ENCODE results near the gene ISG20L2.
A peak's percentile ranks its signal among the peaks of the same experiment; 100 is the strongest.

The ISG20L2 gene

GRCh38 chr1:156705321-156705917 is 23.1 kb downstream of the ISG20L2 start, which contains the start of gene CRABP2:
TSS of gene CRABP2 (minus strand) at chr1:156705583. CDS start at chr1:156705446, 137 bp downstream.
- peak; percentile 94 for DNase-seq

GRCh38 chr1:156704930-156705320 is 23.6 kb downstream of the ISG20L2 start:
- peak; percentile 47 for DNase-seq

GRCh38 chr1:156704166-156704711 is 24.3 kb downstream of the ISG20L2 start:
- peak; percentile 66 for DNase-seq

- DNase-seq, result peak; percentile 93
Observed at GRCh38 chr1:156703741-156704140, 24.8 kb downstream of the ISG20L2 start.

- DNase-seq, result no peak
Observed at GRCh38 chr1:156703336-156703735, 25.2 kb downstream of the ISG20L2 start.

- DNase-seq, result no peak
Observed at GRCh38 chr1:156700736-156701531, 27.6 kb downstream of the ISG20L2 start.

GRCh38 chr1:156698995-156699394 is 29.6 kb downstream of the ISG20L2 start:
- DNase-seq, result no peak

- DNase-seq, result peak; percentile 71
Observed at GRCh38 chr1:156697481-156697880, 31.1 kb downstream of the ISG20L2 start.

- DNase-seq, result no peak
Observed at GRCh38 chr1:156696755-156697154, 31.8 kb downstream of the ISG20L2 start.

GRCh38 chr1:156694690-156694962 is 33.9 kb downstream of the ISG20L2 start:
- DNase-seq, result no peak

GRCh38 chr1:156693848-156694689 is 34.5 kb downstream of the ISG20L2 start:
- DNase-seq, result no peak

- DNase-seq, result peak; percentile 86
Observed at GRCh38 chr1:156692925-156693847, 35.4 kb downstream of the ISG20L2 start.

GRCh38 chr1:156692441-156692924 is 36.1 kb downstream of the ISG20L2 start:
- DNase-seq, result no peak

- peak; percentile 54 for DNase-seq
Observed at GRCh38 chr1:156691665-156692440, 36.7 kb downstream of the ISG20L2 start.

- no peak for DNase-seq
Observed at GRCh38 chr1:156691191-156691590, 37.4 kb downstream of the ISG20L2 start.

- DNase-seq, result no peak
Observed at GRCh38 chr1:156690675-156691036, 37.9 kb downstream of the ISG20L2 start.

- peak; percentile 72 for DNase-seq
Observed at GRCh38 chr1:156689953-156690674, 38.5 kb downstream of the ISG20L2 start.

- DNase-seq, result peak; percentile 96
Observed at GRCh38 chr1:156689035-156689952, 39.3 kb downstream of the ISG20L2 start.

- DNase-seq, result no peak
Observed at GRCh38 chr1:156684227-156684782, 44.3 kb downstream of the ISG20L2 start.
